Pons (tissue), 1 donor: ENCODE measurements around the gene TBC1D4.
"Not testable (repeated sequence)": the region's sequence is repeated elsewhere in the genome, so short reads cannot be mapped to it uniquely, and the experiment has no call there.

Experiments
- DNase-seq: peaks from one replicate; pipeline ENCODE4 v3.0.0-alpha.2; 2016; ENCODE audit warnings: low spot score

Gene TBC1D4

GRCh38 chr13:75454497-75454896 lies 27.5 kb downstream of the TBC1D4 start:
- no peak for DNase-seq

DNA sequence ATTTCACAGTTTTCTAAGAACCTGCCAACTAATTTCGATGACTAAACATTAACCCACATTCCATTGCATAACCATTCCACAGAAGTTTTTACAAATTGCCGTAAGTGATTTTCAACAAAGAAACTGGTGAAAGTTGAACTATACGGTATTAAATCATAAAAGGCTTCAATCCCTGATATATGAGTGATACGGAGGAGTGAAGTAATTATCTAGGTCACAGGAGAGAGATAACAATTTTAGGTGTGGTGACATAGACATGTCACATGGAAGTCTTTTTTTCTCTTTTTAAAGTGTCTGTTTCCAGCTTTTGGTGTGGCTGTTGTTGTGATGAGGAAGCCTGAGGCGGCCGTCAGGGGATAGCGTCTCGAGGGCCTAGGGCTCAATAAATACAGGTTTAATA lies 29.4 kb downstream of the TBC1D4 start:
- DNase-seq, result no peak

GRCh38 chr13:75447493-75447892 lies 34.5 kb downstream of the TBC1D4 start:
- DNase-seq, result no peak

- DNase-seq, result no peak
Measured at GRCh38 chr13:75446874-75447273, 35.1 kb downstream of the TBC1D4 start.

DNA sequence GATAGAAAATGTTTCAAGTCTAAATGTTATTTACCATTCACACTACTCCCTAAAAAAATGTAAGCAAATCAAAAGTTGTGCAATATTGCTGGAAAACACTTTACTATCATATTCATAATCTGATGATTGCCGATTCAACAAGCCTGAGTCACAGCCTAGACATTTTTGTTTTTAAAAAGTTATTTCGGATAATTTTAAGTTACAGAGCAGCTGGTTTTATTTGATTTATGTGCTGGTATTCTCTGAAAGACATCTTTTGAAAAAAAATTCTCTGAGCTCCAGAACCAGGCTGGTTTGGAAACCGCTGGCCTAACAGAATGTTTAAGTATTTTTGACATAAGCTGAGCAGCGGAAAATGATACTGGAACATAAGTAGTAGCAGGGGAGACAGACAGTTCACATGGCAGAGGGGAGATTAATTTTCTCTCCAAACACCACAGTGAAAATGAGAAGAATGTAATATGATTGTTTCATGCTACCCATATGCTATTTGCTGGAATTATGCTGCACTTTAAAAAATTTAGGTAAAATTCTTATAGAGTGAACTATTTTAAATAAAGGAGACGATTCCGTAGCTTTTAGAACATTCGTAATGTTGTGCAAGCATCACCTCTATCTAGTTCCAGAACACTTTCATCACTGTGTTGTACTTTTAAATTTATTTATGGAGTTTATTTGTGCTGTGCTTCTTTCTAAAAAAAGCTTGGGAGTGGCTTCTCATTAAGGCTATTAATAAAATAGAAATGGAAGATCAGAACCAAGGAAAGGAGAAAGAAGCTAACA lies 36.1 kb downstream of the TBC1D4 start:
- DNase-seq, result no peak

DNA sequence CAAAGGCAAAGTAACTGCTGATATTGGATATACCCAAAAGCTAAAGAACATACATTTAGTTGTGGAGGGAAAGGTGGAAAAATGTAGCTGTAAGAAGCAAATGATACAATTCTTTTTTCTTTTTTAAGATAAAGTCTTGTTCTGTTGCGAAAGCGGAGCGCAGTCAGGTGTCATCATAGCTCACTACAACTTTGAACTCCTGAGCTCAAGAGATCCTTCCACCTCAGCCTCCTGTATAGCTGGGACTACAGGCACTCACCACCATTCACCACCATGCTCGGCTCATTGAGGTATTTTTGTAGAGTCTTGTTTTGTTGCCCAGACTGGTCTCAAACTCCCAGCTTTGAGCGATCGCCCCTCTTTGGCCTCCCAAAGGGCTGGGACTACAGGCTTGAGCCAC lies 38.0 kb downstream of the TBC1D4 start:
- DNase-seq, result no peak

DNA sequence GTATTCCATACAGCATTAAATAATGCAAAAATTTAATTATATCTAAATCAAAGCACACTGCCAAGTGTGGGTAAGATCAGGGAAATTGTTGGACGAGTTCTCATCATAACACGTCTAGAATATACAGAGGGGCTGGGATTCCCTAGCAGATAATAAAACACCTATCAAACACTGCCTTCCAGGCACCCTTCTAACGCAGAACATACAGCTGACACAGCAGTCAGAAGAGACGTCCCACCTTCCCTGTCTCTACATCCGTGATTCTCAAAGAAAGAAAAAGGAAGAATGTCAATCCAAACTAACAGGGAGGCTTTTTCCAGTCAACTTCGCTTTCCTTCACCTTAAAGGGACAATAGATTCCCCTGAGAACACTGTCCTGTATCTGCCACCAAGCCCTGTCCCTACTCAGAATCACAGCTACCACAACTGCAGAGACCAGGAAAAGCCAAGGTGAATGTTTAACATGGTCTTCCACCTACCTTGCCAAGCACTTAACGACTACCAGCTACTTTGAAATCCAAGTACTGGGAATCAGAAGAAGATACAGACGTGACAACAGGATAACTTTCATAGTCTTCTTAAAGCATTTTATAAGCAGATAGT lies 38.5 kb downstream of the TBC1D4 start:
- DNase-seq, result no peak

- DNase-seq, result no peak
Measured at GRCh38 chr13:75442736-75443234, 39.2 kb downstream of the TBC1D4 start.

- no peak for DNase-seq
Measured at GRCh38 chr13:75440100-75440499, 41.9 kb downstream of the TBC1D4 start.

GRCh38 chr13:75437582-75438318 lies 44.2 kb downstream of the TBC1D4 start:
- DNase-seq, result peak; percentile 55

DNA sequence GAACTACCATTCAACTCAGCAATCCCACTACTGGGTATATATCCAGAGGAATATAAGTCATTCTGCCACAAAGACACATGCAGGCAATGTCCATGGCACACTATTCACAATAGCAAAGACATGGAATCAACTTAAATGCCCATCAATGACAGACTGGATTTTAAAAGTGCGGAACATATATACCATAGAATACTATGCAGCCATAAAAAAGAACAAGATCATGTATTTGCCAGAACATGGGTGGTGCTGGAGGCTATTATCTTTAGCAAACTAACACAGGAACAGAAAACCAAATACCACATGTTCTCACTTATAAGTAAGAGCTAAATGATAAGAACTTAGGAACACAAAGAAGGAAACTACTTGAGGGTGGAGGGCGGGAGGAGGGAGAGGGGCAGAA lies 47.8 kb downstream of the TBC1D4 start:
- not testable (repeated sequence) for DNase-seq

DNA sequence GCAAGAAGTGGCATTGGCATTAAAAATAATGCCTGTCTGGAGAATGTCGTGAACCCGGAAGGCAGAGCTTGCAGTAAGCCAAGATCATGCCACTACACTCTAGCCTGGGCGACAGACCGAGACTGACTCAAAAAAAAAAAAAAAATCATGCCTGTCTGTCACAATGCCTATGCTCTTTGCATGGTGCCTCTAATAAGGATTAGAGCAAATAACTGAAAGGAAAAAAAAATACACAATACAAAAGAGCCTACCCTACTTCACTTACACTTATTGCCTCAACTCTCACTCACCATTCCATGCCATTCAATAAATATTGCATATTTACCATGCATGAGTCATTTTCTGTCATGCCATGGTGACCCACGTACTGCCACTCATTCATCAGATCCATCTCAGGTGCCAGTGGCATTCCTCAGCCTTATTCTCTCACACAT lies 49.1 kb downstream of the TBC1D4 start:
- DNase-seq, result no peak

- no peak for DNase-seq
Measured at GRCh38 chr13:75432045-75432444, 49.9 kb downstream of the TBC1D4 start.

DNA sequence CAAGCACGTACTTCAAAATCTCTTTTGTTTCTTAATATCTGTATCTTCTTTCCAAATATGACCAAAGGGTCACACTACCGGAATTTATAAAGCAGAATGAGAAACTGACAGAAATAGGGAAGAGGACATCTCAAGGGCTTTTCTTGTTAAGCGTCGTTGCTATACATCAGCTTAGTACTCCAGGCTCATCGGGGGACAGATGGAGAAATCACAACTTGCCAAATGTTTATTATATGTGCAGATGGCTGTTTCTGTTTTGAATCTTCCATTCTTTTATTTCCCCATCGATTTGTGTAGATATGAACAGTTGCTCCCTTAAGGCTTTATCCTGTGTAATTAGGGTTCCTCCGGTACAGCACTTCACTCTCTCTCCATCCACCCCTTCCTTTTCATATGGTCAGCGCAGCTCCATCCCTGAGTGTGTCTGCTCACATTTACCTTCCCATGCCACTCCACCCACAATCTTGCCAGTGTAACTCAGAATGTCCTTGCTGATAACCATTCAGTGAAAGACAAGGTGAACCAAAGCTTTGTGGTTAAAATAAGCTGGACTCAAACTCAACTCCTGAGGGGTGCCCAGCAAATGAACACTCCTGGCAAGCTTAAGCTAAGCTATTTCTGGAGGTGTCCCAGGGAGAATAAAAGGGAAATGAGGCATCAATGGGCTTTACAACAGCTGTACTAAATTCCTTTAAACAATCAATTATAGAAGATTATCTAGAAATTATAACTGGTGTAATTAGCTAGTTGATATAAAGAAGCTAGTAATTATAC lies 51.3 kb downstream of the TBC1D4 start:
- no peak for DNase-seq

GRCh38 chr13:75426421-75426820 lies 55.5 kb downstream of the TBC1D4 start:
- no peak for DNase-seq

DNA sequence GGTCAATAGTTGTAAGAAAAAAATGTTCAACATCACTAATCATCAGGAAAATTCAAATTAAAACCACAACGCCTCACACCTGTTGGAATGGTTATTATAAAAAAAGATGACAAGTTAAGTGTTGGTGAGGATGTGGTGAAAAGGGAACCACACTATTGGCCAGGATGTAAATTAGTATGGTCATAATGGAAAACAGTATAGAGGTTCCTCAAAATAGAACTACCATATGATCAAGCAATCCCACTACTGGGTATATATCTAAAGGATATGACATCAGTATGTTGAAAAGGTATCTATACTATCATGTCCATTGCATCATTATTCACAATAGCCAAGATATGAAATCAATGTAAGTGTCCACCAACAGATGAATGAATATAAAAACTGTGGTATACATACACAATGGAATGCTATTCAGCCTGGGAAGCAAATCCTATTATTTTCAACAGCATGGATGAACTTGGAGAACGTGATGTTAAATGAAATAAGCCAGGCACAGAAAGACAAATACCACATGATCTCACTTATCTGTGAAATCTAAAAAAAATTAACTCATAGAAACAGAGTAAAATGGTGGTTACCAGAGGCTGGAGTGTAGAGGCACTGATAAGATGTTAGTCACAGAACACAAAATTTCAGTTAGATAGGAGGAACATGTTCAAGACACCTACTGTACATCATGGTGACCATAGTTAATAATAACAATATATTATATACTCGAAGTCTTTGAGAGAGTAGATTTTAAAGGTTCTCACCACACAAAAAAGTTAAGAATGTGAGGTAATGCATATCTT lies 56.6 kb downstream of the TBC1D4 start:
- DNase-seq, result no peak

- no peak for DNase-seq
Measured at GRCh38 chr13:75423946-75424345, 58.0 kb downstream of the TBC1D4 start.

DNA sequence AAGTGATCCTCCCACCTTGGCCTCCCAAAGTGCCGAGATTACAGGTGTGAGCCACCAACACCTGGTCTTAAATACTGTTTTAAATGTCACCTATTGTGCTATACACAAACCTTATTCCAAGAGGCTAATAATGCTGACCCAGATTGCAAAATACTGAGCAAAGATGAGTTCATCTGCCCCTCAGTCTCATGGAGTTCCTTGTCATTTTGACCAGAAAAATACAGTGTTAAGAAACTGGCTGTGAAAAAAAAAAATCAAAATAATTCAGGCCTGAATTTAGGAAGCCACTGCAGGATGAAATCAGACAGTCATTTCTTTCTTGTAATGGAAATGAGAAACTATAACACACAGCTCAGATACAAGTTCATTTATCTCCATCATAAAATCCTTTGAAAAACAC lies 59.9 kb downstream of the TBC1D4 start:
- DNase-seq, result no peak

DNA sequence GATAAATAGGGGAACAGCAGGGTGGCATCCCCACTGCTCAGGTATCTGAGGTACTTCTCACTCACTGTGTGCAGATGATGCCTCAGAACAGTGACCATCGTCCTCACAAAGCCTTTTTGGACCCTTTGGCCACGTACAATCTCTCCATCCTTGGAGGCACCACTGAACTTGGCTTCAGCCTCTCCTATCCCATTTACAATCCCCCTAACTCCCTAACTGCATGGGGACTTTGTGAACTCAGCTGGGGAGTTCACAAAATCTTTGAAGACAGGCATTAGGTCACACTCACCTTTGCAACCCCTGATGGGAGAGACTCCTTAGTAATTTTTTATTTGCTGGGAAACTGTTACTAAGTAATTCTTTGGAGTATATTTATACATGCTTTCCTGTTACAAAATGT lies 60.8 kb downstream of the TBC1D4 start:
- DNase-seq, result no peak

GRCh38 chr13:75419656-75420055 lies 62.3 kb downstream of the TBC1D4 start:
- DNase-seq, result no peak

DNA sequence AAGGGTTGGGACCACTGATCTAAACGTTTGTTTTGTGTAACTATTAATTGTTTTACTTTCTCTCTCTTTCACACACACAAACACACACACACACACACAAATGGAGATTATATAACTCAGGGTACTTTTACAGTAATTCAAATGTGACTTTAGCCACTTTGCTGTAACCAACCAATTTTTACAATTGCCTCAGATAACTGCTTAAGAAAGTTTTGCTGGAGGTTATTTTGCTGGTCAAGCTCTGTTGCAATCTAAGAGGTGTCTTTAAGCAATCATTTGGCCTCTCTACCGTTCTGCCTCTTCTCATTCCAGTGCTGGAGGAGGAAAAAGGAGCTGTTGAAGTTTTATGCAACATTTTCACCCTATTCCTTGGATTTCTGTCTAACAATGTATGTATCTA lies 63.0 kb downstream of the TBC1D4 start:
- DNase-seq, result no peak
